ENCODE results near the gene IL3RA. TPM values are rescaled to one million over a fixed set of nuclear protein-coding genes. Genes with fewer than 3 reads are reported as not detected.

Gene IL3RA
- total and polyA plus RNA-seq, 2 experiments from 2014 or later = 0.86 TPM; not detected in 1

DNA sequence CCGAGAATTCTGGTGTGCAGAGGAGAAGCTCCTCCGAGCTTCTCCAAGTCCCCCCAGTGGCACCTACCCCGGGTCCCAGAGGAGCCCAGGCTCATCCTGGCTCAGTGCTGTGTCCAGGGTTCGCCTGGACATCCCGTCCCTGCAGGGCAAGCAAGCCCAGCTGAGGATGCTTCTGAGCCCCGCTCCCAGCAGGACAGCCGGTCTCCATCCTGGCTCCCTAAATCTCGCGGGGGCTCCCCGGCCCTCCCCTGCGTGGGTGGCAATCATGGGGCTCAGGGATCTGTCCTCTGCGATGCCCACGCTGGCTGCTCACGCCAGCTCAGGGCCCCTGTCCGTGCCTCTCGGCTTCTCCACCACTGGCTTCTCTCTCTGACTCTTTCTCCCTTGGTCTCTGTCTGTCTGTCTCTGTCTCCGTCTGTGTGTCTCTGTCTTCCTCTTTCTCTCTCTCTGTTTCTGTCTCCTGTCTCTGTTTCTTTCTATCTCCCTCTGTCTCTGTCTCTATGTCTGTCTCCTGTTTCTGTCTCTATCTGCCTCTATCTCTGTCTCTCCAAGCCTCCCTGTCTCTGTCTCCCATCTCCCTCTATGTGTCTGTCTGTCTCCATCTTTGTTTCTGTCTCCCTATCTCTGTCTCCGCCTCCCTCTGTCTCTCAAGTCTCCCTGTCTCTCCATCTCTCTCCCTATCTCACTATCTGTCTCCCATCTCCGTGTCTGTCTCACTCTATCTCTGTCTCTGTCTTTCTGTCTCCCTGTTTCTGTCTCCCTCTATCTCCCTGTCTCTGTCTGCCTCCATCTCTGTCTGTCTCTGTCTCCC lies 83.2 kb downstream of the IL3RA start:
- DNase-seq (ENCODE audit: low spot score) = no peak
- ATAC-seq = peak; percentile 12
- H2AFZ ChIP-seq = no peak overlapping the region
- no peaks in the 10 kb centered on the region for H3K4me1 ChIP-seq (ENCODE audit: insufficient read depth)
- Mint-ChIP-seq H3K27me3 (ENCODE audit: insufficient read depth, low read depth, poor library complexity) (peaks cover 22% of the 10 kb centered on the region), H3K4me3 (no peak overlapping the region), H3K36me3 (ENCODE audit: low read depth) (peaks cover 57% of the 10 kb centered on the region), H3K9me3 (peaks cover 49% of the 10 kb centered on the region), H3K4me1 (peaks cover 8% of the 10 kb centered on the region), H3K27ac (peak overlapping the region; percentile 20; the same call in 1 of the 2 replicates)
- H3K4me2 ChIP-seq = no peak overlapping the region
- H3K9me2 ChIP-seq (ENCODE audit: insufficient read depth) = no peaks in the 10 kb centered on the region
- H3K79me2 ChIP-seq (replicated peaks; ENCODE audit: insufficient read depth) = no peaks in the 10 kb centered on the region
- H3K27ac ChIP-seq (ENCODE audit: low read depth) = no peak overlapping the region
- H3F3A ChIP-seq (replicated peaks; ENCODE audit: low read depth) = peaks cover 33% of the 10 kb centered on the region; the same call in 1 of the 2 replicates
- no peak overlapping the region for H3K4me3 ChIP-seq
- H4K20me1 ChIP-seq (replicated peaks; ENCODE audit: insufficient read depth) = peaks cover 6% of the 10 kb centered on the region; the same call in 1 of the 2 replicates
- peaks cover 16% of the 10 kb centered on the region for H3K36me3 ChIP-seq (ENCODE audit: insufficient read depth)
- H3K27me3 ChIP-seq (ENCODE audit: insufficient read depth) = no peaks in the 10 kb centered on the region
- TF ChIP-seq EZH2phosphoT487 (IDR thresholded peaks at IDR 0.05; ENCODE audit: unreplicated experiment) (no peak), ZNF114 (CRISPR knock-in tag; IDR thresholded peaks at IDR 0.05) (no peak), JUNB (IDR thresholded peaks at IDR 0.05; ENCODE audit: unreplicated experiment) (no peak), NANOG (IDR thresholded peaks at IDR 0.05; ENCODE audit: borderline replicate concordance) (no peak), STAT1 (IDR thresholded peaks at IDR 0.05; ENCODE audit: unreplicated experiment) (no peak), CREB1 (CRISPR knock-in tag; IDR thresholded peaks at IDR 0.05; ENCODE audit: low read depth) (no peak), ZNF331 (CRISPR knock-in tag; IDR thresholded peaks at IDR 0.05; ENCODE audit: low read depth) (no peak), POLR2AphosphoS5 (IDR thresholded peaks at IDR 0.05; ENCODE audit: low read depth) (no peak), EZH2 (IDR thresholded peaks at IDR 0.05; ENCODE audit: low read depth, unreplicated experiment) (no peak)
- TF ChIP-seq, protein P1, sequence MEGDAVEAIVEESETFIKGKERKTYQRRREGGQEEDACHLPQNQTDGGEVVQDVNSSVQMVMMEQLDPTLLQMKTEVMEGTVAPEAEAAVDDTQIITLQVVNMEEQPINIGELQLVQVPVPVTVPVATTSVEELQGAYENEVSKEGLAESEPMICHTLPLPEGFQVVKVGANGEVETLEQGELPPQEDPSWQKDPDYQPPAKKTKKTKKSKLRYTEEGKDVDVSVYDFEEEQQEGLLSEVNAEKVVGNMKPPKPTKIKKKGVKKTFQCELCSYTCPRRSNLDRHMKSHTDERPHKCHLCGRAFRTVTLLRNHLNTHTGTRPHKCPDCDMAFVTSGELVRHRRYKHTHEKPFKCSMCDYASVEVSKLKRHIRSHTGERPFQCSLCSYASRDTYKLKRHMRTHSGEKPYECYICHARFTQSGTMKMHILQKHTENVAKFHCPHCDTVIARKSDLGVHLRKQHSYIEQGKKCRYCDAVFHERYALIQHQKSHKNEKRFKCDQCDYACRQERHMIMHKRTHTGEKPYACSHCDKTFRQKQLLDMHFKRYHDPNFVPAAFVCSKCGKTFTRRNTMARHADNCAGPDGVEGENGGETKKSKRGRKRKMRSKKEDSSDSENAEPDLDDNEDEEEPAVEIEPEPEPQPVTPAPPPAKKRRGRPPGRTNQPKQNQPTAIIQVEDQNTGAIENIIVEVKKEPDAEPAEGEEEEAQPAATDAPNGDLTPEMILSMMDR (conservative IDR thresholded peaks at IDR 0.05; ENCODE audit: low read depth in 2 of 2) = no peak
- TF ChIP-seq, protein P2, sequence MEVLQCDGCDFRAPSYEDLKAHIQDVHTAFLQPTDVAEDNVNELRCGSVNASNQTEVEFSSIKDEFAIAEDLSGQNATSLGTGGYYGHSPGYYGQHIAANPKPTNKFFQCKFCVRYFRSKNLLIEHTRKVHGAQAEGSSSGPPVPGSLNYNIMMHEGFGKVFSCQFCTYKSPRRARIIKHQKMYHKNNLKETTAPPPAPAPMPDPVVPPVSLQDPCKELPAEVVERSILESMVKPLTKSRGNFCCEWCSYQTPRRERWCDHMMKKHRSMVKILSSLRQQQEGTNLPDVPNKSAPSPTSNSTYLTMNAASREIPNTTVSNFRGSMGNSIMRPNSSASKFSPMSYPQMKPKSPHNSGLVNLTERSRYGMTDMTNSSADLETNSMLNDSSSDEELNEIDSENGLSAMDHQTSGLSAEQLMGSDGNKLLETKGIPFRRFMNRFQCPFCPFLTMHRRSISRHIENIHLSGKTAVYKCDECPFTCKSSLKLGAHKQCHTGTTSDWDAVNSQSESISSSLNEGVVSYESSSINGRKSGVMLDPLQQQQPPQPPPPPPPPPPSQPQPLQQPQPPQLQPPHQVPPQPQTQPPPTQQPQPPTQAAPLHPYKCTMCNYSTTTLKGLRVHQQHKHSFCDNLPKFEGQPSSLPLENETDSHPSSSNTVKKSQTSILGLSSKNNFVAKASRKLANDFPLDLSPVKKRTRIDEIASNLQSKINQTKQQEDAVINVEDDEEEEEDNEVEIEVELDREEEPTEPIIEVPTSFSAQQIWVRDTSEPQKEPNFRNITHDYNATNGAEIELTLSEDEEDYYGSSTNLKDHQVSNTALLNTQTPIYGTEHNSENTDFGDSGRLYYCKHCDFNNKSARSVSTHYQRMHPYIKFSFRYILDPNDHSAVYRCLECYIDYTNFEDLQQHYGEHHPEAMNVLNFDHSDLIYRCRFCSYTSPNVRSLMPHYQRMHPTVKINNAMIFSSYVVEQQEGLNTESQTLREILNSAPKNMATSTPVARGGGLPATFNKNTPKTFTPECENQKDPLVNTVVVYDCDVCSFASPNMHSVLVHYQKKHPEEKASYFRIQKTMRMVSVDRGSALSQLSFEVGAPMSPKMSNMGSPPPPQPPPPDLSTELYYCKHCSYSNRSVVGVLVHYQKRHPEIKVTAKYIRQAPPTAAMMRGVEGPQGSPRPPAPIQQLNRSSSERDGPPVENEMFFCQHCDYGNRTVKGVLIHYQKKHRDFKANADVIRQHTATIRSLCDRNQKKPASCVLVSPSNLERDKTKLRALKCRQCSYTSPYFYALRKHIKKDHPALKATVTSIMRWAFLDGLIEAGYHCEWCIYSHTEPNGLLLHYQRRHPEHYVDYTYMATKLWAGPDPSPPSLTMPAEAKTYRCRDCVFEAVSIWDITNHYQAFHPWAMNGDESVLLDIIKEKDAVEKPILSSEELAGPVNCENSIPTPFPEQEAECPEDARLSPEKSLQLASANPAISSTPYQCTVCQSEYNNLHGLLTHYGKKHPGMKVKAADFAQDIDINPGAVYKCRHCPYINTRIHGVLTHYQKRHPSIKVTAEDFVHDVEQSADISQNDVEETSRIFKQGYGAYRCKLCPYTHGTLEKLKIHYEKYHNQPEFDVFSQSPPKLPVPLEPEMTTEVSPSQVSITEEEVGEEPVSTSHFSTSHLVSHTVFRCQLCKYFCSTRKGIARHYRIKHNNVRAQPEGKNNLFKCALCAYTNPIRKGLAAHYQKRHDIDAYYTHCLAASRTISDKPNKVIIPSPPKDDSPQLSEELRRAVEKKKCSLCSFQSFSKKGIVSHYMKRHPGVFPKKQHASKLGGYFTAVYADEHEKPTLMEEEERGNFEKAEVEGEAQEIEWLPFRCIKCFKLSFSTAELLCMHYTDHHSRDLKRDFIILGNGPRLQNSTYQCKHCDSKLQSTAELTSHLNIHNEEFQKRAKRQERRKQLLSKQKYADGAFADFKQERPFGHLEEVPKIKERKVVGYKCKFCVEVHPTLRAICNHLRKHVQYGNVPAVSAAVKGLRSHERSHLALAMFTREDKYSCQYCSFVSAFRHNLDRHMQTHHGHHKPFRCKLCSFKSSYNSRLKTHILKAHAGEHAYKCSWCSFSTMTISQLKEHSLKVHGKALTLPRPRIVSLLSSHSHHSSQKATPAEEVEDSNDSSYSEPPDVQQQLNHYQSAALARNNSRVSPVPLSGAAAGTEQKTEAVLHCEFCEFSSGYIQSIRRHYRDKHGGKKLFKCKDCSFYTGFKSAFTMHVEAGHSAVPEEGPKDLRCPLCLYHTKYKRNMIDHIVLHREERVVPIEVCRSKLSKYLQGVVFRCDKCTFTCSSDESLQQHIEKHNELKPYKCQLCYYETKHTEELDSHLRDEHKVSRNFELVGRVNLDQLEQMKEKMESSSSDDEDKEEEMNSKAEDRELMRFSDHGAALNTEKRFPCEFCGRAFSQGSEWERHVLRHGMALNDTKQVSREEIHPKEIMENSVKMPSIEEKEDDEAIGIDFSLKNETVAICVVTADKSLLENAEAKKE (CRISPR knock-in tag; IDR thresholded peaks at IDR 0.05) = no peak
- TF ChIP-seq, protein P3, sequence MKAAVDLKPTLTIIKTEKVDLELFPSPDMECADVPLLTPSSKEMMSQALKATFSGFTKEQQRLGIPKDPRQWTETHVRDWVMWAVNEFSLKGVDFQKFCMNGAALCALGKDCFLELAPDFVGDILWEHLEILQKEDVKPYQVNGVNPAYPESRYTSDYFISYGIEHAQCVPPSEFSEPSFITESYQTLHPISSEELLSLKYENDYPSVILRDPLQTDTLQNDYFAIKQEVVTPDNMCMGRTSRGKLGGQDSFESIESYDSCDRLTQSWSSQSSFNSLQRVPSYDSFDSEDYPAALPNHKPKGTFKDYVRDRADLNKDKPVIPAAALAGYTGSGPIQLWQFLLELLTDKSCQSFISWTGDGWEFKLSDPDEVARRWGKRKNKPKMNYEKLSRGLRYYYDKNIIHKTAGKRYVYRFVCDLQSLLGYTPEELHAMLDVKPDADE (IDR thresholded peaks at IDR 0.05) = no peak
- TF ChIP-seq, protein P4, sequence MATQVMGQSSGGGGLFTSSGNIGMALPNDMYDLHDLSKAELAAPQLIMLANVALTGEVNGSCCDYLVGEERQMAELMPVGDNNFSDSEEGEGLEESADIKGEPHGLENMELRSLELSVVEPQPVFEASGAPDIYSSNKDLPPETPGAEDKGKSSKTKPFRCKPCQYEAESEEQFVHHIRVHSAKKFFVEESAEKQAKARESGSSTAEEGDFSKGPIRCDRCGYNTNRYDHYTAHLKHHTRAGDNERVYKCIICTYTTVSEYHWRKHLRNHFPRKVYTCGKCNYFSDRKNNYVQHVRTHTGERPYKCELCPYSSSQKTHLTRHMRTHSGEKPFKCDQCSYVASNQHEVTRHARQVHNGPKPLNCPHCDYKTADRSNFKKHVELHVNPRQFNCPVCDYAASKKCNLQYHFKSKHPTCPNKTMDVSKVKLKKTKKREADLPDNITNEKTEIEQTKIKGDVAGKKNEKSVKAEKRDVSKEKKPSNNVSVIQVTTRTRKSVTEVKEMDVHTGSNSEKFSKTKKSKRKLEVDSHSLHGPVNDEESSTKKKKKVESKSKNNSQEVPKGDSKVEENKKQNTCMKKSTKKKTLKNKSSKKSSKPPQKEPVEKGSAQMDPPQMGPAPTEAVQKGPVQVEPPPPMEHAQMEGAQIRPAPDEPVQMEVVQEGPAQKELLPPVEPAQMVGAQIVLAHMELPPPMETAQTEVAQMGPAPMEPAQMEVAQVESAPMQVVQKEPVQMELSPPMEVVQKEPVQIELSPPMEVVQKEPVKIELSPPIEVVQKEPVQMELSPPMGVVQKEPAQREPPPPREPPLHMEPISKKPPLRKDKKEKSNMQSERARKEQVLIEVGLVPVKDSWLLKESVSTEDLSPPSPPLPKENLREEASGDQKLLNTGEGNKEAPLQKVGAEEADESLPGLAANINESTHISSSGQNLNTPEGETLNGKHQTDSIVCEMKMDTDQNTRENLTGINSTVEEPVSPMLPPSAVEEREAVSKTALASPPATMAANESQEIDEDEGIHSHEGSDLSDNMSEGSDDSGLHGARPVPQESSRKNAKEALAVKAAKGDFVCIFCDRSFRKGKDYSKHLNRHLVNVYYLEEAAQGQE (IDR thresholded peaks at IDR 0.05; ENCODE audit: unreplicated experiment) = no peak
